Umbilical cord (tissue), 2 donors: ENCODE results near the gene CCND3. TPM values are rescaled to one million over a fixed set of nuclear protein-coding genes. Genes with fewer than 3 reads are reported as not detected.
A peak's percentile ranks its signal among the peaks of the same experiment; 100 is the strongest.

ENCODE experiments used
- DNase-seq: peaks from one replicate; pipeline ENCODE4 v3.0.0-alpha.2; 2015; ENCODE audit warnings: low spot score
- total RNA-seq: library from RNA; depleted of rRNA; stranded (reverse); fragments of >200 nt; gene quantifications from one replicate; pipeline ENCODE4 v1.2.3, GENCODE V29; 2014; ENCODE audit warnings: low replicate concordance; ENCODE audit not compliant: insufficient read depth

The CCND3 gene
- total RNA-seq, 1 donor from 2014 or later, result 33.5 TPM

GRCh38 chr6:41922154-41922553 lies 19.5 kb downstream of the CCND3 start:
- no peak for DNase-seq

- no peak for DNase-seq
Observed at GRCh38 chr6:41921712-41921998, 20.0 kb downstream of the CCND3 start.

GRCh38 chr6:41920921-41921711 lies 20.5 kb downstream of the CCND3 start, which contains the start of the genes BYSL and MED20:
Gene BYSL, plus strand, starts transcription at chr6:41921499. Its CDS starts 64 bp downstream, at chr6:41921563.
Gene MED20, minus strand, starts transcription at chr6:41921139. Its CDS starts 121 bp downstream, at chr6:41921018.
- DNase-seq, result peak; percentile 98

GRCh38 chr6:41917528-41917927 lies 24.1 kb downstream of the CCND3 start:
- no peak for DNase-seq

- DNase-seq, result no peak
Observed at GRCh38 chr6:41914869-41915530, 26.6 kb downstream of the CCND3 start.

- no peak for DNase-seq
Observed at GRCh38 chr6:41914343-41914742, 27.3 kb downstream of the CCND3 start.

- DNase-seq, result no peak
Observed at GRCh38 chr6:41909727-41910126, 31.9 kb downstream of the CCND3 start.

- DNase-seq, result no peak
Observed at GRCh38 chr6:41901882-41902519, 39.6 kb downstream of the CCND3 start.

GRCh38 chr6:41900861-41901260 lies 40.7 kb downstream of the CCND3 start:
- no peak for DNase-seq

GRCh38 chr6:41896281-41896680 lies 45.3 kb downstream of the CCND3 start:
- DNase-seq, result no peak

- DNase-seq, result peak; percentile 89
Observed at GRCh38 chr6:41895300-41896233, 46.0 kb downstream of the CCND3 start, which contains the start of gene USP49. Gene USP49, minus strand, starts transcription at chr6:41895375. Its CDS starts 88,392 bp downstream, at chr6:41806983.

- peak; percentile 19 for DNase-seq
Observed at GRCh38 chr6:41894366-41895299, 47.0 kb downstream of the CCND3 start.

- DNase-seq, result no peak
Observed at GRCh38 chr6:41892921-41893564, 48.6 kb downstream of the CCND3 start.

- no peak for DNase-seq
Observed at GRCh38 chr6:41887331-41887751, 54.3 kb downstream of the CCND3 start.

GRCh38 chr6:41885930-41886329 lies 55.7 kb downstream of the CCND3 start:
- no peak for DNase-seq

GRCh38 chr6:41884957-41885356 lies 56.7 kb downstream of the CCND3 start:
- DNase-seq, result no peak
